ENCODE data around the gene CX3CR1. TPM values are rescaled to one million over a fixed set of nuclear protein-coding genes. Genes with fewer than 3 reads are reported as not detected.

The CX3CR1 gene
- total and polyA plus RNA-seq, 2 experiments from 2014 or later: not detected

GRCh38 chr3:39302178-39302577 is 22.3 kb upstream of the CX3CR1 start:
- Histone ChIP-seq H3K79me2 (ENCODE audit: insufficient read depth) (no peaks in the 10 kb centered on the region), H3K36me3 (ENCODE audit: low read depth) (no peaks in the 10 kb centered on the region), H3K4me1 (ENCODE audit: insufficient read depth) (no peaks in the 10 kb centered on the region), H3K27me3 (replicated peaks; ENCODE audit: insufficient read depth) (no peaks in the 10 kb centered on the region; the same call in none of the 2 replicates), H3K27ac (no peak overlapping the region), H3F3A (ENCODE audit: insufficient read depth) (no peaks in the 10 kb centered on the region), H3K9ac (no peak overlapping the region), H4K20me1 (ENCODE audit: insufficient read depth) (no peaks in the 10 kb centered on the region), H3K9me2 (ENCODE audit: insufficient read depth) (no peaks in the 10 kb centered on the region), H3K4me3 (no peak overlapping the region), H3K4me2 (ENCODE audit: unreplicated experiment) (no peak overlapping the region), H3K9me3 (ENCODE audit: low read depth) (no peaks in the 10 kb centered on the region), H2AFZ (no peak overlapping the region)
- DNase-seq: no peak
- TF ChIP-seq EZH2 (IDR thresholded peaks at IDR 0.05; ENCODE audit: insufficient read depth, poor library complexity, severe bottlenecking) (no peak), EZH2phosphoT487 (IDR thresholded peaks at IDR 0.05; ENCODE audit: insufficient read depth, low read depth) (no peak)
- 58 to 62% methylated on average over 2 of the region's 2 CpGs for WGBS, 2 experiments (ENCODE audit: low coverage in 1 of 2, low lambda C conversion rate in 2 of 2, missing lambda C conversion rate in 2 of 2)
- in situ Hi-C loops (cut with MboI): no loop called here

- no peak overlapping the region for H3K4me3 ChIP-seq
- no peaks in the 10 kb centered on the region for H3K4me1 ChIP-seq (ENCODE audit: insufficient read depth)
- H3K27me3 ChIP-seq (replicated peaks; ENCODE audit: insufficient read depth): no peaks in the 10 kb centered on the region; the same call in 1 of the 2 replicates
- H3K79me2 ChIP-seq (ENCODE audit: insufficient read depth): no peaks in the 10 kb centered on the region
- in situ Hi-C loops (cut with MboI): no loop called here
- H3K9me3 ChIP-seq (ENCODE audit: low read depth): no peaks in the 10 kb centered on the region
- no peak overlapping the region for H3K4me2 ChIP-seq (ENCODE audit: unreplicated experiment)
- H4K20me1 ChIP-seq (ENCODE audit: insufficient read depth): no peaks in the 10 kb centered on the region
- DNase-seq: no peak
- no peak overlapping the region for H2AFZ ChIP-seq
- no peaks in the 10 kb centered on the region for H3F3A ChIP-seq (ENCODE audit: insufficient read depth)
- no peaks in the 10 kb centered on the region for H3K36me3 ChIP-seq (ENCODE audit: low read depth)
- H3K9me2 ChIP-seq (ENCODE audit: insufficient read depth): no peaks in the 10 kb centered on the region
- no peak overlapping the region for H3K9ac ChIP-seq
- H3K27ac ChIP-seq: no peak overlapping the region
- TF ChIP-seq EZH2 (IDR thresholded peaks at IDR 0.05; ENCODE audit: insufficient read depth, poor library complexity, severe bottlenecking) (no peak), EZH2phosphoT487 (IDR thresholded peaks at IDR 0.05; ENCODE audit: insufficient read depth, low read depth) (no peak)
Measured at GRCh38 chr3:39299279-39299678, 19.4 kb upstream of the CX3CR1 start.

GRCh38 chr3:39296197-39297077 is 16.6 kb upstream of the CX3CR1 start:
- DNase-seq: no peak
- Histone ChIP-seq H3K27ac (no peak overlapping the region), H2AFZ (no peak overlapping the region), H3K79me2 (ENCODE audit: insufficient read depth) (no peaks in the 10 kb centered on the region), H3K4me1 (ENCODE audit: insufficient read depth) (no peaks in the 10 kb centered on the region), H3K9ac (no peak overlapping the region), H3K27me3 (replicated peaks; ENCODE audit: insufficient read depth) (no peaks in the 10 kb centered on the region), H3K9me2 (ENCODE audit: insufficient read depth) (no peaks in the 10 kb centered on the region), H3K4me3 (no peak overlapping the region), H3K9me3 (ENCODE audit: low read depth) (no peaks in the 10 kb centered on the region), H4K20me1 (ENCODE audit: insufficient read depth) (no peaks in the 10 kb centered on the region), H3F3A (ENCODE audit: insufficient read depth) (no peaks in the 10 kb centered on the region), H3K36me3 (ENCODE audit: low read depth) (no peaks in the 10 kb centered on the region), H3K4me2 (ENCODE audit: unreplicated experiment) (no peak overlapping the region)
- TF ChIP-seq EZH2 (IDR thresholded peaks at IDR 0.05; ENCODE audit: insufficient read depth, poor library complexity, severe bottlenecking) (no peak), EZH2phosphoT487 (IDR thresholded peaks at IDR 0.05; ENCODE audit: insufficient read depth, low read depth) (no peak)
- WGBS, 2 experiments (ENCODE audit: low coverage in 1 of 2, low lambda C conversion rate in 2 of 2, missing lambda C conversion rate in 2 of 2): 48 to 57% methylated on average over 4 of the region's 4 CpGs
- in situ Hi-C loops (cut with MboI): no loop called here

GRCh38 chr3:39295184-39295775 is 15.4 kb upstream of the CX3CR1 start:
- in situ Hi-C loops (cut with MboI): no loop called here

More at GRCh38 chr3:39295184-39295775, 15.4 kb upstream of the CX3CR1 start:
- Histone ChIP-seq H3K27ac (no peak overlapping the region), H4K20me1 (ENCODE audit: insufficient read depth) (no peaks in the 10 kb centered on the region), H3F3A (ENCODE audit: insufficient read depth) (no peaks in the 10 kb centered on the region), H2AFZ (no peak overlapping the region), H3K79me2 (ENCODE audit: insufficient read depth) (no peaks in the 10 kb centered on the region), H3K9ac (no peak overlapping the region), H3K4me3 (no peak overlapping the region), H3K36me3 (ENCODE audit: low read depth) (no peaks in the 10 kb centered on the region), H3K4me1 (ENCODE audit: insufficient read depth) (no peaks in the 10 kb centered on the region), H3K27me3 (replicated peaks; ENCODE audit: insufficient read depth) (no peaks in the 10 kb centered on the region), H3K4me2 (ENCODE audit: unreplicated experiment) (no peak overlapping the region), H3K9me2 (ENCODE audit: insufficient read depth) (no peaks in the 10 kb centered on the region), H3K9me3 (ENCODE audit: low read depth) (no peaks in the 10 kb centered on the region)
- no peak for DNase-seq
- TF ChIP-seq EZH2phosphoT487 (IDR thresholded peaks at IDR 0.05; ENCODE audit: insufficient read depth, low read depth) (no peak), EZH2 (IDR thresholded peaks at IDR 0.05; ENCODE audit: insufficient read depth, poor library complexity, severe bottlenecking) (no peak)
- WGBS, 2 experiments (ENCODE audit: low coverage in 1 of 2, low lambda C conversion rate in 2 of 2, missing lambda C conversion rate in 2 of 2): 78 to 84% methylated on average over 5 of the region's 5 CpGs

All from GM23248 (cell line).